Smooth muscle cell (in vitro differentiated cells): ENCODE measurements around the gene KMT5B. TPM values are rescaled to one million over a fixed set of nuclear protein-coding genes. Genes with fewer than 3 reads are reported as not detected.

Source experiments
- DNase-seq: peaks from one replicate; lab custom pipeline; 2025; ENCODE audit not compliant: unreplicated experiment; lab: John Stamatoyannopoulos, UW
- H2AFZ ChIP-seq: fragments of 200-600 bp; sonication (generic); 2 replicates; pipeline ENCODE4 v1.6.0; 2016; ENCODE audit warnings: antibody characterized with exemption, low read depth, mild to moderate bottlenecking
- H3F3A ChIP-seq: fragments of 200-600 bp; sonication (generic); 2 replicates; pipeline ENCODE4 v1.6.0; 2017; ENCODE audit warnings: antibody characterized with exemption, low read depth
- H3K27ac ChIP-seq: fragments of 200-600 bp; sonication (generic); 2 replicates; pipeline ENCODE4 v1.5.1; 2016; ENCODE audit warnings: low read depth, mild to moderate bottlenecking
- H3K27me3 ChIP-seq: fragments of 200-600 bp; sonication (generic); 2 replicates; pipeline ENCODE4 v1.6.1; 2016; ENCODE audit warnings: low read depth, mild to moderate bottlenecking
- H3K36me3 ChIP-seq: fragments of 200-600 bp; sonication (generic); 2 replicates; pipeline ENCODE4 v1.5.1; 2016; ENCODE audit warnings: low read depth
- H3K4me1 ChIP-seq: fragments of 200-600 bp; sonication (generic); 2 replicates; pipeline ENCODE4 v1.5.1; 2016; ENCODE audit warnings: low read depth
- H3K4me2 ChIP-seq: fragments of 200-600 bp; sonication (generic); 2 replicates; pipeline ENCODE4 v1.6.0; 2016; ENCODE audit warnings: mild to moderate bottlenecking
- H3K4me3 ChIP-seq: fragments of 200-600 bp; sonication (generic); 2 replicates; pipeline ENCODE4 v1.5.1; 2016; ENCODE audit warnings: mild to moderate bottlenecking
- H3K79me2 ChIP-seq: fragments of 200-600 bp; sonication (generic); 2 replicates; pipeline ENCODE4 v1.6.0; 2016; ENCODE audit warnings: low read depth, mild to moderate bottlenecking
- H3K9ac ChIP-seq: fragments of 200-600 bp; sonication (generic); 2 replicates; pipeline ENCODE4 v1.6.0; 2016; ENCODE audit warnings: low read depth
- H3K9me3 ChIP-seq: fragments of 200-600 bp; sonication (generic); replicated peaks from 2 replicates; pipeline ENCODE4 v1.5.1; 2016; ENCODE audit warnings: low read depth
- H4K20me1 ChIP-seq: fragments of 200-600 bp; sonication (generic); 2 replicates; pipeline ENCODE4 v1.6.0; 2016; ENCODE audit warnings: low read depth
- CTCF ChIP-seq: fragments of 200-600 bp; sonication (generic); IDR thresholded peaks from 2 replicates; pipeline ENCODE4 v1.5.1; 2017; ENCODE audit warnings: borderline replicate concordance, mild to moderate bottlenecking, antibody characterized with exemption; ENCODE audit not compliant: insufficient read depth, poor library complexity, severe bottlenecking
- WGBS: methylation state at CpG from one replicate; pipeline ENCODE4 v1.1.7; 2016; ENCODE audit warnings: low lambda C conversion rate; 5-methylcytosine and 5-hydroxymethylcytosine counted together
- polyA plus RNA-seq: library from polyadenylated mRNA; unstranded; fragments of >200 nt; fragmentation: Nextera tagmentation; extraction: Ambion mirVana; gene quantifications from 2 replicates; pipeline ENCODE4 v1.2.1, GENCODE V29; 2016
- total RNA-seq: library from RNA; depleted of rRNA; stranded (reverse); fragments of >200 nt; gene quantifications from 2 replicates; pipeline ENCODE4 v1.2.3, GENCODE V29; 2014

KMT5B gene
- total and polyA plus RNA-seq, 2 experiments from 2014 or later, result 32.1 to 35.0 TPM

GRCh38 chr11:68146704-68147474 lies 66.2 kb downstream of the KMT5B start:
- no peaks in the 10 kb centered on the region for H3K9me3 ChIP-seq
- no peak overlapping the region for H2AFZ ChIP-seq
- no peaks in the 10 kb centered on the region for H3K4me1 ChIP-seq
- no peak overlapping the region for H3K4me2 ChIP-seq
- 65% methylated on average over 13 of the region's 13 CpGs for WGBS
- H3K9ac ChIP-seq, result no peak overlapping the region
- no peak overlapping the region for H3K4me3 ChIP-seq
- no peaks in the 10 kb centered on the region for H4K20me1 ChIP-seq
- no peaks in the 10 kb centered on the region for H3K27me3 ChIP-seq
- no peaks in the 10 kb centered on the region for H3K79me2 ChIP-seq
- H3K27ac ChIP-seq, result no peak overlapping the region
- no peak for DNase-seq
- no peaks in the 10 kb centered on the region for H3K36me3 ChIP-seq
- TF ChIP-seq CTCF, result no peak
- H3F3A ChIP-seq, result no peaks in the 10 kb centered on the region

GRCh38 chr11:68146010-68146540 lies 67.0 kb downstream of the KMT5B start:
- H4K20me1 ChIP-seq, result no peaks in the 10 kb centered on the region
- no peak overlapping the region for H3K9ac ChIP-seq
- no peak for DNase-seq
- no peaks in the 10 kb centered on the region for H3K9me3 ChIP-seq
- 94% methylated on average over 15 of the region's 15 CpGs for WGBS
- no peaks in the 10 kb centered on the region for H3K79me2 ChIP-seq
- no peaks in the 10 kb centered on the region for H3K27me3 ChIP-seq
- no peak overlapping the region for H3K4me2 ChIP-seq
- H3K4me3 ChIP-seq, result no peak overlapping the region
- H3K27ac ChIP-seq, result no peak overlapping the region
- H3K4me1 ChIP-seq, result no peaks in the 10 kb centered on the region
- TF ChIP-seq CTCF, result no peak
- H2AFZ ChIP-seq, result no peak overlapping the region
- no peaks in the 10 kb centered on the region for H3K36me3 ChIP-seq
- no peaks in the 10 kb centered on the region for H3F3A ChIP-seq

- Histone ChIP-seq H3K4me2 (no peak overlapping the region), H3K4me1 (no peaks in the 10 kb centered on the region), H3K27ac (no peak overlapping the region), H3K36me3 (no peaks in the 10 kb centered on the region), H3K9me3 (no peaks in the 10 kb centered on the region), H3K79me2 (no peaks in the 10 kb centered on the region), H2AFZ (no peak overlapping the region), H4K20me1 (no peaks in the 10 kb centered on the region), H3F3A (no peaks in the 10 kb centered on the region), H3K4me3 (no peak overlapping the region), H3K9ac (no peak overlapping the region), H3K27me3 (no peaks in the 10 kb centered on the region)
- WGBS, result 93% methylated on average over 13 of the region's 14 CpGs
- no peak for TF ChIP-seq CTCF
- DNase-seq, result no peak
These were observed 67.8 kb downstream of the KMT5B start for GRCh38 chr11:68145120-68145866.
